ENCODE data around the gene LRRC51.

DNA sequence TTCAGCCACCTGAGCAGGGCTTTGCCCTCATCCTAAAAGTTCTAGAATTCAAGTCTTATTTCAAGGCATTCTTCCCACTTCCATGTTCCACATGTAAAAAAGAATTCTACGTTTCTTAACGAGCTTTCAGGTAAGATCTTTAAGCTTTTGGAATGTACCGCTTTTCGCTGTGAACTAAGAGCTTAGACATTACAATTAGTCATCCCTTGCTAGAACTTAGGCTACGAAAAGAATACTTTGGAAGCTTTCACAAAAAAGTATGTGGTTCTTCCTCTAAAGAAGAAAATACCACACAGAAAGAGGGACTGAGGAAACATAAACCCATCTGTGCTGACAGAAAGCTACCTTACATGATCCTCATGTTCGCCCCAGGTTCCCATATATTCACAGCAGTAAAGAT, 2.2 kb upstream of the LRRC51 start:
- no peak for TF ChIP-seq EZH2 (optimal IDR thresholded peaks at IDR 0.05; ENCODE audit: low read depth, low read length)
- TF ChIP-seq, protein P1, sequence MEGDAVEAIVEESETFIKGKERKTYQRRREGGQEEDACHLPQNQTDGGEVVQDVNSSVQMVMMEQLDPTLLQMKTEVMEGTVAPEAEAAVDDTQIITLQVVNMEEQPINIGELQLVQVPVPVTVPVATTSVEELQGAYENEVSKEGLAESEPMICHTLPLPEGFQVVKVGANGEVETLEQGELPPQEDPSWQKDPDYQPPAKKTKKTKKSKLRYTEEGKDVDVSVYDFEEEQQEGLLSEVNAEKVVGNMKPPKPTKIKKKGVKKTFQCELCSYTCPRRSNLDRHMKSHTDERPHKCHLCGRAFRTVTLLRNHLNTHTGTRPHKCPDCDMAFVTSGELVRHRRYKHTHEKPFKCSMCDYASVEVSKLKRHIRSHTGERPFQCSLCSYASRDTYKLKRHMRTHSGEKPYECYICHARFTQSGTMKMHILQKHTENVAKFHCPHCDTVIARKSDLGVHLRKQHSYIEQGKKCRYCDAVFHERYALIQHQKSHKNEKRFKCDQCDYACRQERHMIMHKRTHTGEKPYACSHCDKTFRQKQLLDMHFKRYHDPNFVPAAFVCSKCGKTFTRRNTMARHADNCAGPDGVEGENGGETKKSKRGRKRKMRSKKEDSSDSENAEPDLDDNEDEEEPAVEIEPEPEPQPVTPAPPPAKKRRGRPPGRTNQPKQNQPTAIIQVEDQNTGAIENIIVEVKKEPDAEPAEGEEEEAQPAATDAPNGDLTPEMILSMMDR (IDR thresholded peaks at IDR 0.05; ENCODE audit: low read length) = no peak
- no peak for TF ChIP-seq EZH2phosphoT487 (IDR thresholded peaks at IDR 0.05; ENCODE audit: low read length)
